Loucy (cell line): ENCODE data around the gene JMJD4.

Experiments used
- CTCF ChIP-seq: fragments of 200-600 bp; sonication (generic); conservative IDR thresholded peaks from 2 replicates; pipeline ENCODE4 v1.5.1; 2014; ENCODE audit warnings: mild to moderate bottlenecking, antibody characterized with exemption, low read length
- EZH2phosphoT487 ChIP-seq: fragments of 200-600 bp; IDR thresholded peaks from 2 replicates; pipeline ENCODE4 v1.6.1; 2018; ENCODE audit warnings: antibody characterized with exemption, mild to moderate bottlenecking, moderate library complexity, borderline replicate concordance

- TF ChIP-seq CTCF = no peak
- no peak for TF ChIP-seq EZH2phosphoT487
Measured at GRCh38 chr1:227771326-227771725, 36.2 kb upstream of the JMJD4 start.
